GM18867 (cell line): ENCODE data around the gene CPHXL.

Experiments used
- ATAC-seq: cut with Tn5 transposase; IDR thresholded peaks from one replicate; pipeline ENCODE4 v1.9.1; 2021; ENCODE audit warnings: mild to moderate bottlenecking, moderate library complexity; ENCODE audit not compliant: unreplicated experiment

The CPHXL gene

GRCh38 chr16:75726390-75726789 is at the start of gene CPHXL:
TSS of gene CPHXL (minus strand) at chr16:75726490. CDS start at chr16:75726442, 48 bp downstream.
- ATAC-seq = no peak

- no peak for ATAC-seq
Observed at GRCh38 chr16:75774197-75774596, 47.9 kb upstream of the CPHXL start.

GRCh38 chr16:75770051-75770450 is 43.8 kb upstream of the CPHXL start:
- no peak for ATAC-seq

GRCh38 chr16:75764154-75764768 is 38.0 kb upstream of the CPHXL start:
- peak; percentile 86 for ATAC-seq

GRCh38 chr16:75763204-75763603 is 36.9 kb upstream of the CPHXL start:
- no peak for ATAC-seq

- ATAC-seq = no peak
Observed at GRCh38 chr16:75762746-75763145, 36.5 kb upstream of the CPHXL start.

- peak; percentile 32 for ATAC-seq
Observed at GRCh38 chr16:75761108-75761507, 34.8 kb upstream of the CPHXL start.

- no peak for ATAC-seq
Observed at GRCh38 chr16:75760018-75760519, 33.8 kb upstream of the CPHXL start.

GRCh38 chr16:75758215-75758614 is 31.9 kb upstream of the CPHXL start:
- no peak for ATAC-seq

GRCh38 chr16:75754141-75754540 is 27.9 kb upstream of the CPHXL start:
- ATAC-seq = no peak

GRCh38 chr16:75750528-75750927 is 24.2 kb upstream of the CPHXL start:
- ATAC-seq = no peak

GRCh38 chr16:75746359-75746758 is 20.1 kb upstream of the CPHXL start:
- ATAC-seq = no peak

- no peak for ATAC-seq
Observed at GRCh38 chr16:75745823-75746222, 19.5 kb upstream of the CPHXL start.

- ATAC-seq = no peak
Observed at GRCh38 chr16:75745242-75745641, 19.0 kb upstream of the CPHXL start.

- no peak for ATAC-seq
Observed at GRCh38 chr16:75742424-75743047, 16.2 kb upstream of the CPHXL start.

- ATAC-seq = no peak
Observed at GRCh38 chr16:75733305-75734211, 7.3 kb upstream of the CPHXL start.

- ATAC-seq = no peak
Observed at GRCh38 chr16:75732871-75733270, 6.6 kb upstream of the CPHXL start.

- no peak for ATAC-seq
Observed at GRCh38 chr16:75727221-75727620, 931 bp upstream of the CPHXL start.

GRCh38 chr16:75718452-75718851 is 7.8 kb downstream of the CPHXL start:
- no peak for ATAC-seq

- no peak for ATAC-seq
Observed at GRCh38 chr16:75714661-75715060, 11.6 kb downstream of the CPHXL start.

GRCh38 chr16:75710344-75710743 is 15.9 kb downstream of the CPHXL start:
- ATAC-seq = no peak

GRCh38 chr16:75703306-75703705 is 23.0 kb downstream of the CPHXL start:
- no peak for ATAC-seq
